ENCODE measurements around the gene AP2B1. TPM values are rescaled to one million over a fixed set of nuclear protein-coding genes. Genes with fewer than 3 reads are reported as not detected.
A peak's percentile ranks its signal among the peaks of the same experiment; 100 is the strongest.

AP2B1 gene
- total RNA-seq, 4 donors from 2014 or later, result 9.7 to 99.4 (median 37.4) TPM

DNA sequence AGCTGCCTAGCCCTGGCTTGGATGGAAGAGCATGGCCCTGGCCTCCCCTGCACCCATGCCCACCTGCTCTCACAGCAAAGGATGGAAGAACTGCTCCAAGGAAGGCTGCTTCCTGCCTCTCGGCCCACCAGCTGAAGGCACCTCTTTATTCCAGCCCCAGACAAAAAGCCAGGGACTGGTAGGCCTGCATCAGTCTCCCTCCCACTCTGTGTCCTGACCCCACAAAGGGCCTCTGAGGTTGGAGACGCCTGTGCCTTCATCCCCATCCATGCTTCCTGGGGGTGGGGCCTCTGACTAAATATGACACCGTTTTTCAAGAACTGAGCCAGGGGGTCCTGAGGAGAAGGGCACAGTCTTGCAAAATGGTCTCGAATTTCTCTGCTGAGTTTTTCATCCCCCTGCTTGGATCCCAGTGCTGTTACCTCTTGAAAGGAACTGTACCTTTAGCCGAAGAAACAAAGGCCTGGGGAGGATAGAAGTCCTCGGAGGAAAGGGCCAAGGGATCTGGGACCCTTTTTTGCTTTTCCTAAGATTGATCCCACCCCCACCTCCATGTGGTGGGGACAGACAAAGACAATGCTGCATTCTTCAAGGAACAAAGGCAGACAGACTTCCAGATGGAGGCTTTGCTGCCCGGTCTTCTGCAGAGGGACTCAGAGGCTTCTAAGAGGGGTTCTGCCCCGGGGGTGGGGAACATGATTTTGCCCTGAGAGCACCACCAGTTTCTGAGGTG, 178.8 kb downstream of the AP2B1 start:
- H3K9me3 ChIP-seq, result no peaks in the 10 kb centered on the region
- no peak overlapping the region for H3K27ac ChIP-seq
- no peaks in the 10 kb centered on the region for H3K36me3 ChIP-seq
- no peak overlapping the region for H3K4me3 ChIP-seq
- no peak for DNase-seq
- intact Hi-C loops (cut with DNase I), result loop anchor here (2.0 kb wide), 1 partner anchor 39 kb away; no protein-coding TSS in a partner anchor
- H3K27me3 ChIP-seq, result no peaks in the 10 kb centered on the region
- WGBS, 2 donors, result 72 to 73% methylated on average over 4 to 8 of the region's 8 CpGs
- H3K4me1 ChIP-seq, result peaks cover 5 to 20% (median 14%) of the 10 kb centered on the region in 3 donors
- no peak for TF ChIP-seq POLR2A (IDR thresholded peaks at IDR 0.05)
- TF ChIP-seq, protein P1, sequence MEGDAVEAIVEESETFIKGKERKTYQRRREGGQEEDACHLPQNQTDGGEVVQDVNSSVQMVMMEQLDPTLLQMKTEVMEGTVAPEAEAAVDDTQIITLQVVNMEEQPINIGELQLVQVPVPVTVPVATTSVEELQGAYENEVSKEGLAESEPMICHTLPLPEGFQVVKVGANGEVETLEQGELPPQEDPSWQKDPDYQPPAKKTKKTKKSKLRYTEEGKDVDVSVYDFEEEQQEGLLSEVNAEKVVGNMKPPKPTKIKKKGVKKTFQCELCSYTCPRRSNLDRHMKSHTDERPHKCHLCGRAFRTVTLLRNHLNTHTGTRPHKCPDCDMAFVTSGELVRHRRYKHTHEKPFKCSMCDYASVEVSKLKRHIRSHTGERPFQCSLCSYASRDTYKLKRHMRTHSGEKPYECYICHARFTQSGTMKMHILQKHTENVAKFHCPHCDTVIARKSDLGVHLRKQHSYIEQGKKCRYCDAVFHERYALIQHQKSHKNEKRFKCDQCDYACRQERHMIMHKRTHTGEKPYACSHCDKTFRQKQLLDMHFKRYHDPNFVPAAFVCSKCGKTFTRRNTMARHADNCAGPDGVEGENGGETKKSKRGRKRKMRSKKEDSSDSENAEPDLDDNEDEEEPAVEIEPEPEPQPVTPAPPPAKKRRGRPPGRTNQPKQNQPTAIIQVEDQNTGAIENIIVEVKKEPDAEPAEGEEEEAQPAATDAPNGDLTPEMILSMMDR (IDR thresholded peaks at IDR 0.05), result no peak

DNA sequence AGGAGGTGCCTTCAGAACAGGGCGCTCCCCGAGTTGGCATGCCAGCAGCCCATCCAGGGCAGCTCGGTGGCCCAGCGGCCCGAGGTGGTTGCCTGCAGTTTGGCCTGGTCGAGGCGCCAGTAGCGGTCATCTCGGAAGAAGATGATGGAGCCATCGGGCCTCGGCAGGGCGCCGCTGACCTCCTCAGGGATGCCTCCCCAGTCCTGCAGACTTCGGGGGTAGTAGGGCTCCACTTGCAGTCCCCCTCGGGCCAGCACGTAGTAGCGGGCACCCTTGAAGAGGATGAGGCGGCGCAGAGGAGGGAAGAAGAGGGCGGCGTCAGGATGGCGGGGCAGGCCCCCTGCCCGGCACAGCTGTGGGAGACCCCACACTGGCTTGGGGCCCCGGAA, 179.4 kb downstream of the AP2B1 start:
- no peaks in the 10 kb centered on the region for H3K27me3 ChIP-seq
- no peak overlapping the region for H3K27ac ChIP-seq
- DNase-seq, result no peak
- TF ChIP-seq POLR2A (IDR thresholded peaks at IDR 0.05), result no peak
- TF ChIP-seq, protein P1 (IDR thresholded peaks at IDR 0.05), result no peak
- intact Hi-C loops (cut with DNase I), result no loop called here
- WGBS, 2 donors, result 83 to 89% methylated on average over 5 to 7 of the region's 24 CpGs
- no peaks in the 10 kb centered on the region for H3K9me3 ChIP-seq
- H3K4me3 ChIP-seq, result no peak overlapping the region
- H3K4me1 ChIP-seq, result peaks cover 5 to 20% (median 14%) of the 10 kb centered on the region in 3 donors
- no peaks in the 10 kb centered on the region for H3K36me3 ChIP-seq

DNA sequence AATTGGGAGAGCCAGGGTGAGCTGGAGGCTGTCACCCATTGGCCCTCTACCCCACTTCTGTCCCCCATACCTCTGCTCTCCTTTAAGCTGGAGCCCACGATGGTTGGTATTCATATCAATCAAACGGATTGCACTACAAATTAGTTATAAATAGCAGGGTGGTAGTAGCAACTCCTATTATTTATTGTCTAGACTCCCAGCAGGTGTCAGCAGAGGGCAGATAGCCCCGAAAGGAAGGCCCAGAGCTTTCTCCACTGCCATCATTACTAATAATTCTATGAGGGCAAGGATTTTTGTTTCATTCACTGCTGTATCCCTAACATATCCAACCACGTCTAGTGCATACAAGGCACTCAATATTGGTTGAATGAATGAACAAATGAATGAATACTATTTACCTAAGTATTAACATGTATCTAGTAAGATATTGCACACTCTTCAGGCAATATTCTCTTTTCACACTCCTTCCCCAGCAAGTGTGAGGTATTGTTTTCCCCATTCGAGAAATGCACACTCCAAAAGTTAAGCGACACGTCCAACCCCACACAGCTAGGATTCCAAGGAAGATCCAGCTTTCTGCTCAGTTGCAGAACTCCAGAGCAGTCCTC, 179.9 kb downstream of the AP2B1 start:
- Histone ChIP-seq H3K36me3 (no peaks in the 10 kb centered on the region), H3K27ac (no peak overlapping the region), H3K4me1 (peaks cover 5 to 20% (median 14%) of the 10 kb centered on the region in 3 donors), H3K27me3 (no peaks in the 10 kb centered on the region), H3K4me3 (no peak overlapping the region), H3K9me3 (no peaks in the 10 kb centered on the region)
- TF ChIP-seq, protein P1 (IDR thresholded peaks at IDR 0.05), result peak in 5 of 6 experiments; percentile 46 to 71 (median 68)
- no peak for TF ChIP-seq POLR2A (IDR thresholded peaks at IDR 0.05)
- 29 to 45% methylated on average over 7 of the region's 7 CpGs for WGBS, 2 donors
- intact Hi-C loops (cut with DNase I), result no loop called here
- DNase-seq, result no peak

DNA sequence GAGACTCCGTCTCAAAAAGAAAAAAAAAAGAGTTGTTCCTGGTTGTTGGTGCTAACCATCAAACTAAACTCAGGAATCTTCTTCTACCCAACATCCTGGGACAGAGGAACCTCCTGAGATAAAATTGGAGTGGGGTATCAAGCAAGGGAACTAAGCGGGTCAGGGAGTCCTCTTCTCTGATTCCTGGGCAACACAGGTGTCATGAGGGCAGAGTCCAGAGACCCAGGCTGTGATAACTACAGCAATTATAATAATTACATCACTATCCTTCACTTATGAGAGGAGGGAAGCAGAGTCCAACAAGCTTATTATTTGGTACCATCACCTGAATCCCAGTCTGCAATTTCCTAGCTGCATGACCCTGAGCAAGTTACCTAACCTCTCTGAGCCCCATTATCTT, 181.7 kb downstream of the AP2B1 start:
- TF ChIP-seq POLR2A (IDR thresholded peaks at IDR 0.05), result no peak
- TF ChIP-seq, protein P1 (IDR thresholded peaks at IDR 0.05), result no peak
- WGBS, 2 donors, result 81 to 85% methylated on average over 2 of the region's 2 CpGs
- intact Hi-C loops (cut with DNase I), result no loop called here

DNA sequence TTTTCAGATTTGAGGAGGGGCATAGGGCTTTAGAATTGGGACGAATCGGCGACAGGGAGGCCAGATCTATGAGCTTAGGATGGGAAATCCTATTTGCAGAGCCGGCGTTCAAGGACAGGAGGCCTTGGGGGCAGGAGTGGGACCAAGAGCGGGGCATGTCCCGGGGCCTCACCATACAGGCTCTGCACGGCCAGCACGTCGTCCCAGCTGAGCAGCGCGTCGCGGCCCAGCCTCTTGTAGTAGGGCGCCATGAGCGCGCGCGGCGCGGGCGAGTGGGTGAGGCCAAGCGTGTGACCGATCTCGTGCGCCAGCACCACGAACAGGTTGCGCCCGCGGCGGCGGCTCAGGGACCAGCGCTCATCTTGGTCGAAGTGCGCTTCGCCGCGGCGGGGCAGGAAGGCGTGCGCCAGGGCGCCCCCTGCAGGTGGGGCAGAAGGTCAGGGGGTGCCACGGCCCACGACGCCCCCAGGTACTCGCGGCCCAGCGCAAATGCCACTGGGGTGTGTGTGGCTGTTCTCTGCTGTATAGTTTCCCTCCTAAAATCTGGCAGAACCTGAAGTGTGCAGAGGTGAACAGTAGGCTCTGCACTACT, 182.9 kb downstream of the AP2B1 start:
- H3K36me3 ChIP-seq, result peaks cover 0 to 9% (median 0%) of the 10 kb centered on the region in 3 donors
- no peak for DNase-seq
- H3K27me3 ChIP-seq, result peaks cover 0 to 2% (median 0%) of the 10 kb centered on the region in 4 donors
- H3K27ac ChIP-seq, result no peak overlapping the region
- 92 to 93% methylated on average over 32 to 40 of the region's 48 CpGs for WGBS, 2 donors
- TF ChIP-seq POLR2A (IDR thresholded peaks at IDR 0.05), result no peak
- TF ChIP-seq, protein P1 (IDR thresholded peaks at IDR 0.05), result peak in 1 of 6 experiments; percentile 19
- intact Hi-C loops (cut with DNase I), result no loop called here
- H3K9me3 ChIP-seq, result no peaks in the 10 kb centered on the region
- peaks cover 9 to 31% (median 27%) of the 10 kb centered on the region in 3 donors for H3K4me1 ChIP-seq
- no peak overlapping the region for H3K4me3 ChIP-seq

More for the DNA sequence above, 181.7 kb downstream of the AP2B1 start:
- H3K4me1 ChIP-seq, result peaks cover 5 to 31% (median 27%) of the 10 kb centered on the region in 3 donors
- no peak overlapping the region for H3K4me3 ChIP-seq
- H3K27me3 ChIP-seq, result peaks cover 0 to 2% (median 0%) of the 10 kb centered on the region in 4 donors
- no peak for DNase-seq
- H3K9me3 ChIP-seq, result no peaks in the 10 kb centered on the region
- peaks cover 0 to 9% (median 0%) of the 10 kb centered on the region in 3 donors for H3K36me3 ChIP-seq
- no peak overlapping the region for H3K27ac ChIP-seq

Data from esophagus squamous epithelium (tissue), 5 donors.